Uterus (tissue), 4 donors: ENCODE results near the gene SPATS2L. TPM values are rescaled to one million over a fixed set of nuclear protein-coding genes. Genes with fewer than 3 reads are reported as not detected.

ENCODE experiments used
- DNase-seq, 2 donors: peaks; one replicate each; pipeline ENCODE4 v3.0.0-alpha.2; 2019 to 2020
- H3K27ac ChIP-seq, 2 donors: fragments of 200-600 bp; sonication (generic); 1 replicate in 1 of 2; 2 replicates in 1 of 2; pipeline ENCODE4 v1.5.1; 2016 to 2018
- H3K27me3 ChIP-seq, 2 donors: fragments of 200-600 bp; sonication (generic); one replicate each; pipeline ENCODE4 v1.5.1; 2018 to 2019; ENCODE audit warnings: control low read depth in 1 of 2
- H3K36me3 ChIP-seq, 2 donors: fragments of 200-600 bp; sonication (generic); one replicate each; pipeline ENCODE4 v1.5.1; 2019; ENCODE audit warnings: control low read depth in 1 of 2
- H3K4me1 ChIP-seq, 2 donors: fragments of 200-600 bp; sonication (generic); one replicate each; pipeline ENCODE4 v1.5.1; 2018 to 2019; ENCODE audit warnings: control low read depth in 1 of 2
- H3K4me3 ChIP-seq, 2 donors: fragments of 200-600 bp; sonication (generic); 1 replicate in 1 of 2; 2 replicates in 1 of 2; pipeline ENCODE4 v1.5.1; 2018 to 2019; ENCODE audit warnings: mild to moderate bottlenecking in 1 of 2
- H3K9me3 ChIP-seq, 2 donors: fragments of 200-600 bp; sonication (generic); one replicate each; pipeline ENCODE4 v1.5.1; 2019; ENCODE audit warnings: control low read depth in 1 of 2
- CTCF ChIP-seq, 4 experiments: fragments of 200-600 bp in 2 of 4; fragments of 450-650 bp in 2 of 4; sonication (generic) in 2 of 4; IDR thresholded peaks; one replicate each; pipeline ENCODE4 v1.5.1; 2016 to 2019; ENCODE audit warnings: antibody characterized with exemption in 4 of 4, mild to moderate bottlenecking in 2 of 4, moderate library complexity in 1 of 4
- POLR2A ChIP-seq, 2 donors: fragments of 450-650 bp; IDR thresholded peaks; one replicate each; pipeline ENCODE4 v1.6.1; 2016; ENCODE audit warnings: antibody characterized with exemption in 2 of 2, mild to moderate bottlenecking in 1 of 2, moderate library complexity in 1 of 2
- intact Hi-C: fragments of 100-400 bp; cut with DNase I; formaldehyde crosslinking; loops from one replicate; pipeline ENCODE4 v1.15.1; 2023; ENCODE audit warnings: low total_unique reads
- total RNA-seq, 4 donors: library from RNA; depleted of rRNA in 3 of 4; stranded (reverse); fragments of >200 nt in 3 of 4; gene quantifications; one replicate each; pipeline versions ENCODE4 v1.1.0 to v1.2.4, GENCODE V29; 2014 to 2023
- donor health status: DM: yes; HTN: yes; CAD: no.

The SPATS2L gene
- total RNA-seq, 4 donors from 2014 or later = 20.6 to 99.3 (median 73.1) TPM

GRCh38 chr2:200470230-200470629, 163.7 kb downstream of the SPATS2L start:
- Histone ChIP-seq H3K9me3 (no peaks in the 10 kb centered on the region), H3K27ac (no peak overlapping the region), H3K36me3 (no peaks in the 10 kb centered on the region), H3K4me1 (peaks cover 0 to 5% of the 10 kb centered on the region in 2 donors), H3K4me3 (no peak overlapping the region), H3K27me3 (no peaks in the 10 kb centered on the region)
- TF ChIP-seq POLR2A (IDR thresholded peaks at IDR 0.05) (no peak), CTCF (IDR thresholded peaks at IDR 0.05) (no peak)
- intact Hi-C loops = no loop called here
- no peak for DNase-seq

- Histone ChIP-seq H3K27me3 (no peaks in the 10 kb centered on the region), H3K27ac (no peak overlapping the region), H3K4me1 (peaks cover 0 to 2% of the 10 kb centered on the region in 2 donors), H3K36me3 (no peaks in the 10 kb centered on the region), H3K4me3 (no peak overlapping the region), H3K9me3 (no peaks in the 10 kb centered on the region)
- intact Hi-C loops = no loop called here
- TF ChIP-seq CTCF (IDR thresholded peaks at IDR 0.05) (peak in 3 of 4 experiments; percentile 20 to 32 (median 27)), POLR2A (IDR thresholded peaks at IDR 0.05) (no peak)
- no peak for DNase-seq
Observed at GRCh38 chr2:200471324-200471848, 164.9 kb downstream of the SPATS2L start.

GRCh38 chr2:200471928-200472645, 165.6 kb downstream of the SPATS2L start:
- Histone ChIP-seq H3K4me3 (no peak overlapping the region), H3K27me3 (no peaks in the 10 kb centered on the region), H3K36me3 (no peaks in the 10 kb centered on the region), H3K27ac (no peak overlapping the region), H3K4me1 (no peaks in the 10 kb centered on the region), H3K9me3 (no peaks in the 10 kb centered on the region)
- TF ChIP-seq POLR2A (IDR thresholded peaks at IDR 0.05) (no peak), CTCF (IDR thresholded peaks at IDR 0.05) (no peak)
- DNase-seq = no peak
- intact Hi-C loops = no loop called here

GRCh38 chr2:200472853-200473464, 166.5 kb downstream of the SPATS2L start:
- no peaks in the 10 kb centered on the region for H3K9me3 ChIP-seq
- no peaks in the 10 kb centered on the region for H3K27me3 ChIP-seq
- no peak for DNase-seq
- intact Hi-C loops = no loop called here
- no peak overlapping the region for H3K27ac ChIP-seq
- no peaks in the 10 kb centered on the region for H3K4me1 ChIP-seq
- no peak overlapping the region for H3K4me3 ChIP-seq
- no peaks in the 10 kb centered on the region for H3K36me3 ChIP-seq
- TF ChIP-seq POLR2A (IDR thresholded peaks at IDR 0.05) (no peak), CTCF (IDR thresholded peaks at IDR 0.05) (no peak)

- Histone ChIP-seq H3K36me3 (no peaks in the 10 kb centered on the region), H3K9me3 (no peaks in the 10 kb centered on the region), H3K4me3 (no peak overlapping the region), H3K4me1 (no peaks in the 10 kb centered on the region), H3K27me3 (no peaks in the 10 kb centered on the region), H3K27ac (no peak overlapping the region)
- intact Hi-C loops = no loop called here
- DNase-seq = no peak
- TF ChIP-seq POLR2A (IDR thresholded peaks at IDR 0.05) (no peak), CTCF (IDR thresholded peaks at IDR 0.05) (no peak)
Observed at GRCh38 chr2:200475795-200476194, 169.3 kb downstream of the SPATS2L start.
